Measurements from ENCODE around the gene PATE1. TPM values are rescaled to one million over a fixed set of nuclear protein-coding genes. Genes with fewer than 3 reads are reported as not detected.

PATE1 gene
- total RNA-seq, 1 experiment from 2014 or later, result not detected

DNA sequence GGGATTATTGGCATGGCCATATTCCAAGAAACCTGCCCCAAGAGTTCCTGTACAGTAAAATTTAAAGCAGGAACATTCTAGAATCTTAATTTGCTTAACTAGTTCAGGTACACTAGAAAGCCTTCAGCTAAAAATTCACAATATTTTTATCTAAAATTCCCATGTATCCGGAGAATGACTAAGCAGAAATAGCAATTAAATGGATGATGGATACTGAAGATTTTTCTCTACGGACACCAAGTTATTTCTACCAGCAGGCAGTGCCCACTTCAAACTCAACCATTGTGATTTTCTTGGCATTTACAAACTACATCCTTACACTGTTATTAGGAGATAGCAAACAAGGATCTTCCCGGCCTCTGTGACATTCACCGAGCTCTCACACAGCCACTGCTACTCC, 44.7 kb downstream of the PATE1 start:
- Histone ChIP-seq H3K4me3 (ENCODE audit: low read depth, low read length) (no peak overlapping the region), H3K9me3 (peaks cover 4% of the 10 kb centered on the region), H3K4me1 (no peaks in the 10 kb centered on the region), H3K36me3 (ENCODE audit: control insufficient read depth, insufficient read depth, low read length) (no peaks in the 10 kb centered on the region), H3K27me3 (replicated peaks; ENCODE audit: control insufficient read depth, insufficient read depth, low read length) (0 out of 2 replicates have a peak, but pooled peaks cover 1% of the 10 kb centered on the region)
- H3K27ac Mint-ChIP-seq (ENCODE audit: unreplicated experiment), result no peak overlapping the region
- BruUV-seq (replicated peaks), result no TSS peak
- no peak overlapping the region for H3K4me3 Mint-ChIP-seq (ENCODE audit: unreplicated experiment)
- POLR2A ChIA-PET, result no interaction called here
- CTCF ChIA-PET, result no interaction called here
- DNase-seq, result no peak
- no peaks in the 10 kb centered on the region for H3K36me3 Mint-ChIP-seq (ENCODE audit: insufficient read depth, unreplicated experiment)
- intact Hi-C loops (cut with micrococcal nuclease; ENCODE audit: unreplicated experiment), result no loop called here
- TF ChIP-seq, protein P1, sequence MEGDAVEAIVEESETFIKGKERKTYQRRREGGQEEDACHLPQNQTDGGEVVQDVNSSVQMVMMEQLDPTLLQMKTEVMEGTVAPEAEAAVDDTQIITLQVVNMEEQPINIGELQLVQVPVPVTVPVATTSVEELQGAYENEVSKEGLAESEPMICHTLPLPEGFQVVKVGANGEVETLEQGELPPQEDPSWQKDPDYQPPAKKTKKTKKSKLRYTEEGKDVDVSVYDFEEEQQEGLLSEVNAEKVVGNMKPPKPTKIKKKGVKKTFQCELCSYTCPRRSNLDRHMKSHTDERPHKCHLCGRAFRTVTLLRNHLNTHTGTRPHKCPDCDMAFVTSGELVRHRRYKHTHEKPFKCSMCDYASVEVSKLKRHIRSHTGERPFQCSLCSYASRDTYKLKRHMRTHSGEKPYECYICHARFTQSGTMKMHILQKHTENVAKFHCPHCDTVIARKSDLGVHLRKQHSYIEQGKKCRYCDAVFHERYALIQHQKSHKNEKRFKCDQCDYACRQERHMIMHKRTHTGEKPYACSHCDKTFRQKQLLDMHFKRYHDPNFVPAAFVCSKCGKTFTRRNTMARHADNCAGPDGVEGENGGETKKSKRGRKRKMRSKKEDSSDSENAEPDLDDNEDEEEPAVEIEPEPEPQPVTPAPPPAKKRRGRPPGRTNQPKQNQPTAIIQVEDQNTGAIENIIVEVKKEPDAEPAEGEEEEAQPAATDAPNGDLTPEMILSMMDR (IDR thresholded peaks at IDR 0.05; ENCODE audit: insufficient read depth in 1 of 2, low read depth in 1 of 2, low read length in 1 of 2, severe bottlenecking in 1 of 2, unreplicated experiment in 1 of 2), result no peak
- H3K4me1 Mint-ChIP-seq (ENCODE audit: low read depth, unreplicated experiment), result no peaks in the 10 kb centered on the region
- peaks cover 20% of the 10 kb centered on the region for H3K9me3 Mint-ChIP-seq (ENCODE audit: unreplicated experiment)
- H3K27me3 Mint-ChIP-seq (ENCODE audit: insufficient read depth, unreplicated experiment), result peaks cover 25% of the 10 kb centered on the region

DNA sequence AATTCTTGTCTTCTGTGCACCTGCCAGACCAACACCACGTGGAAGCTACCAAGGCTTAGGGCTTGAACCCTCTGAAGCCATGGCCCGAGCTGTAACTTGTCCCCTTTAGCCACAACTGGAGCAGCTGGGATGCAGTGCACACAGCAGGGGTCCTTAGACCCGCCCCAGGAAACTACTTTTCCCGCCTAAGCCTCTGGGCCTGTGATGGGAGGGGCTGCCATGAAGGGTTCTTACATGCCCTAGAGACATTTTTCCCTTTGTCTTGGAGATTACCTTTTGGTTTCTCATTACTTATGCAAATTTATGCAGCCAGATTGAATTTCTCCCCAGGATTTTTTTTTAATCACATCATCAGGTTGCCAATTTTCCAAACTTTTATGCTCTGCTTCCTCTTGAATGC, 51.6 kb downstream of the PATE1 start:
- POLR2A ChIA-PET, result no interaction called here
- Histone ChIP-seq H3K4me1 (no peaks in the 10 kb centered on the region), H3K4me3 (ENCODE audit: low read depth, low read length) (no peak overlapping the region), H3K36me3 (ENCODE audit: control insufficient read depth, insufficient read depth, low read length) (no peaks in the 10 kb centered on the region), H3K27me3 (replicated peaks; ENCODE audit: control insufficient read depth, insufficient read depth, low read length) (no peaks in the 10 kb centered on the region), H3K9me3 (peaks cover 15% of the 10 kb centered on the region)
- TF ChIP-seq, protein P1 (IDR thresholded peaks at IDR 0.05; ENCODE audit: insufficient read depth in 1 of 2, low read depth in 1 of 2, low read length in 1 of 2, severe bottlenecking in 1 of 2, unreplicated experiment in 1 of 2), result no peak
- no peak for DNase-seq
- Mint-ChIP-seq H3K27ac (ENCODE audit: unreplicated experiment) (no peak overlapping the region), H3K36me3 (ENCODE audit: insufficient read depth, unreplicated experiment) (no peaks in the 10 kb centered on the region), H3K4me3 (ENCODE audit: unreplicated experiment) (no peak overlapping the region), H3K27me3 (ENCODE audit: insufficient read depth, unreplicated experiment) (peaks cover 12% of the 10 kb centered on the region), H3K9me3 (ENCODE audit: unreplicated experiment) (peaks cover 54% of the 10 kb centered on the region), H3K4me1 (ENCODE audit: low read depth, unreplicated experiment) (no peaks in the 10 kb centered on the region)
- intact Hi-C loops (cut with micrococcal nuclease; ENCODE audit: unreplicated experiment), result no loop called here
- CTCF ChIA-PET, result no interaction called here
- BruUV-seq (replicated peaks), result no TSS peak

Other genes starting within 250 kb of the PATE1 start
- 164 and 170 TPM in 2 replicates for gene EI24, start 176.8 kb upstream of the PATE1 start, total RNA-seq (2022)
- 517 and 531 TPM in 2 replicates for gene STT3A, start 153.4 kb upstream of the PATE1 start, total RNA-seq (2022)
- 121 and 142 TPM in 2 replicates for gene CHEK1, start 121.1 kb upstream of the PATE1 start, total RNA-seq (2022)
- not detected in 2 replicates for gene ACRV1, start 65.4 kb upstream of the PATE1 start, total RNA-seq (2022)
- gene PATE2, start 32.5 kb downstream of the PATE1 start, total RNA-seq (2022), result not detected in 2 replicates
- not detected in 2 replicates for gene PATE3, start 41.8 kb downstream of the PATE1 start, total RNA-seq (2022)
- not detected in 2 replicates for gene PATE4, start 87.0 kb downstream of the PATE1 start, total RNA-seq (2022)
- gene HYLS1, start 141.4 kb downstream of the PATE1 start, total RNA-seq (2022), result 2.0 and 2.5 TPM in 2 replicates
- gene PUS3, start 156.9 kb downstream of the PATE1 start, total RNA-seq (2022), result 19.9 and 22.4 TPM in 2 replicates
- not detected in 2 replicates for gene DDX25, start 158.2 kb downstream of the PATE1 start, total RNA-seq (2022)
- not detected in 2 replicates for gene VSIG10L2, start 199.8 kb downstream of the PATE1 start, total RNA-seq (2022)